Stimulated activated CD4-positive, alpha-beta T cell treated with anti-CD3 and anti-CD28 coated beads, Interleukin-4, amount 100 ng/mL, for 1 hour (primary cell): ENCODE data around the gene IGFLR1.

Source experiments
- DNase-seq: peaks from one replicate; pipeline ENCODE4 v3.0.0-alpha.2; 2020

Gene IGFLR1

DNA sequence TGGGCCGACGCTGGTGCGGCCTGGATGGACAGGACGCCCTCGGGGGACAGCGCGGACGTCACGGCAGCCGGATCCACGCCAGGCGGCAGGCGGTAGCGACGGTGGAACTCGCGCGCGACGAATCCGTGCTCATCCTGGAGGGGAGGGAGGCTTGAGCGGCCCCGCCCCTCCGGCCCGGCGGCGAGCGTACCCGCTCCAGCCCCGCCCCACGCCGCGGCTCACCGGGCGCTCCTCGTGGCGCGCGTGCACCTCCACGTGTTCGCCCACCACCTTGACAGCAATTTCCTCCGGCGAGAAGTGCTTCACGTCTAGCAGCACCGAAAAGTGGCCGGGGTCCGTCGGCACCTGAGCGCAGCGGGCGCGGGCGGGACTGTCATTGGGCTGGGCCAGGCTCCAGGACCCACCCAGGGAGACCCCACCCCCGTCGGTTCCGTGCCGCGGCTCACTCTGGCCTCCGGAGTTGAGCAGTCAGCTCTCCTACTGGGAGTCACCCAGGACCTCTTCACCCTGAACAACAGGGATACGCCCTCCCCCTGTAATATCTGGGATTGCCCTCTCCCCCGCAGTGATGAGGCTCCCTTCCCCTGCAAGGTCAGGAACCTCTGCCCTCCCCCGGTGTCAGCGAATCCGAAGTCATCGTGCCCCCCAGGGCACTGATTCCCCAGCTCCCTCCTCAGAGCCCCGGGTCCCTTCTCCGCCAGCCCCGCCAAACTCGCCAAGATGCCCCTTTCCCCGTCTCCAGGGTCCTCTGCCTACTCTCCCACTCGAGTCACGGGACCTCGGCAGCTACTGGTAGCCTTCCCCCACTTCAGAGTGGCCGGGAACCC lies 13.5 kb upstream of the IGFLR1 start:
- DNase-seq, result peak; percentile 63

DNA sequence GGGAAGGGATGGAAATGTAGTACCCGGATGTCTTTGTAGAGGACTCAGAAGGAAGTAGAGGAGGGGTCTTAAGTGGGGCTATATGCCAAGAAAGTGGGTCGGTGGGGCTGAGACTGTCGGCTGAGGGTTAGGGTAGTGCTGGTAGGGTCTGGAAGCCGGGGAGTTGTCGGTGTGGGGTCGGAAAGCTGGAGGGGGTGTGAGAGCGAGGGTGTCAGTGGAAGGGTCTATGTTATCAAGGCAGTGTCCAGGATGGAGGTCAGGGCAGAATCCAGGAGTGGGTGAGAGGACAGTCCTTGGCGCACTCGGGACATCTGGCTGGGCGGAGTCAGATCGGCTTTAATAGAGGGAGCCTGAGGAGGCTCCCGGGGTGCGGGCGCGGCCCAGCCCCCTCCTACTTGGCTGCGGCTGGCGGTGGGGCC lies 12.9 kb upstream of the IGFLR1 start:
- DNase-seq, result no peak

DNA sequence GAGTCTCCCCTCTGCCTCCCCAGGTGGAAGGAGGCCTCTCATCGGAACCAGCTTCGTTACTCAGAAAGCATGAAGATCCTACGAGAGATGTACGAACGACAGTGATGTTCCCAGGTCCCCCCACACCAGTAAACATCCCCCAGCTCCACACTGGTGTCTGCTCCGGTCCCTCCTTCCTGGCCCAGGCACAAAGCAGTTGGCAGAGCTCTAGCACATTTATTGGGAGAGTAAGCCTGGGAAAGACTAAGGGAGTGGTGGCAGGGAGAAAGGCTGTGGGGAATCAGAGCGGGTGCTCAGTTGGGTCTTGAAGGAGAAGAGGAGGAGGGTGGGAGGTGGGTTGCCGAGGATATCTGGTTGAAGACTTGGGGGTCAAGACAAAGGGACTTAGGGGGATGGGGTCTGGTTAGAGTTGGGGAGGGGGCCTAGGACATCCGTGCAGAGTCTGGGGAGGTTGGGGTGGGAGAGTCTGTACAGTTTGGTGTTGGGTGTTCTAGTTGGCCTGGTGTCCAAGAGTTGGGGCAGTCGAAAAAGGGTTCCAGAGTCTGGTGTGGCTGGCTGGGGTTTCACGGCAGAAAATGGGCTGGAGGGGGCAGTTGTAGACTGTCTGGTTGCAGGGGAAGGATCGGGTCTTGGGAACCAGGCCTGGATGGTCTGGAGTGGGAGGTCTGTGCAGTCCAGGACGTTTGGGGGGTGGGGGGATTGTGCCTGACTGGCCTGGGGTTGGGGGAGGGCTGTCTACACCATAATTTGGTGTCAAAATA lies 12.3 kb upstream of the IGFLR1 start:
- DNase-seq, result no peak

DNA sequence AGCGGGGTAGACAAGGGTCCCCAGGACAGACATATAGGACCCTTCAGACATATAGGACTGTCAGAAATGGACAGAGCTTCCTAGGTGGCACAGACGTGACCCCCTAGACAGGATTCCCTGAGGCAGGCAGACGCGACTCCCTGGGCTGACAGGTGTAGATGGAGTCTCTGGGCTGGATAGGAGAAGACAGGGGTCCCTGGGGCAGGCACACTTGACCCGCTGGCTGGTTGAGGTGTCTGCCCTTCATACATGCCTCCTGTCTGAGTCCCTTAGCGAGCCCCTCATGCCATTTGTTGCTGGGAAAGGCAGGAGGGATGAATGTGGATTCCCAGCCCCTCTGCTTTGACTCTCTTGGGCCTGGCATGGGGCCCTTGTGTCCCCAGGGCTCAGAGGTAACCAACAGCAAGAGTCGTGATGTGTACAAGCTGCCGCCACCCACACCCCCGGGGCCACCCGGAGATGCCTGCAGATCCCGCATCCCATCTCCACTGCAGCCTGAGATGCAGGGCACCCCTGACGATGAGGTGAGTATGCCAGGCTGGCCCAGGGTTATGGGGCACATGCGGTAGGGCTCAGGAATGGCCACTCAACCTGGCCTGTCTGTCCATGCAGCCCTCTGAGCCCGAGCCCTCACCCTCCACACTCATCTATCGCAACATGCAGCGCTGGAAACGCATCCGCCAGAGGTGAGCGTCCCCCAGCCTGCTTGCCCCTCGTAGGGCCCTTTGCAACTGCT lies 11.6 kb upstream of the IGFLR1 start:
- no peak for DNase-seq

DNA sequence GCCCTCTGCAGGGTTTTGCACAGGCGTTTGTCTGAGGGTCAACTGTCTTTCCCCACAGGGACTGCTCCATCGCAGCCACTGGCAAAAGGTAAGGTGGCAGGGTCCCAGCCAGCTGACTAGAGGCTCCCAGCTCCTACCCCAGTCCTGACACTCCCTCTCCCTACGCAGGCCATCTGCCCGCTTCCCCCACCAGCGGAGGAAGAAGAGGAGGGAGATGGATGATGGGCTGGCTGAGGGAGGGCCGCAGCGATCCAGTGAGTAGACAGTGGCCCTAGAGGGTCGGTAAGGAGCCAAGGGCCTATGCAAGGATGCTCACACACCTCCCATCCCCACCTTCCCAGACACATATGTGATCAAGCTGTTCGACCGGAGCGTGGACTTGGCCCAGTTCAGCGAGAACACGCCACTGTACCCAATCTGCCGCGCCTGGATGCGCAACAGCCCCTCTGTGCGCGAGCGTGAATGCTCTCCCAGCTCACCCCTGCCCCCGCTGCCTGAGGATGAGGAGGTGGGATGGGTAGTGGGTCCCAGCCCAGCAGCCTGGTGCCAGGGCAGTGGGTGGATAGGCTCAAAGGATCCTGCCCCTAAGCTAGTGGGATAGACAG lies 10.6 kb upstream of the IGFLR1 start:
- no peak for DNase-seq

DNA sequence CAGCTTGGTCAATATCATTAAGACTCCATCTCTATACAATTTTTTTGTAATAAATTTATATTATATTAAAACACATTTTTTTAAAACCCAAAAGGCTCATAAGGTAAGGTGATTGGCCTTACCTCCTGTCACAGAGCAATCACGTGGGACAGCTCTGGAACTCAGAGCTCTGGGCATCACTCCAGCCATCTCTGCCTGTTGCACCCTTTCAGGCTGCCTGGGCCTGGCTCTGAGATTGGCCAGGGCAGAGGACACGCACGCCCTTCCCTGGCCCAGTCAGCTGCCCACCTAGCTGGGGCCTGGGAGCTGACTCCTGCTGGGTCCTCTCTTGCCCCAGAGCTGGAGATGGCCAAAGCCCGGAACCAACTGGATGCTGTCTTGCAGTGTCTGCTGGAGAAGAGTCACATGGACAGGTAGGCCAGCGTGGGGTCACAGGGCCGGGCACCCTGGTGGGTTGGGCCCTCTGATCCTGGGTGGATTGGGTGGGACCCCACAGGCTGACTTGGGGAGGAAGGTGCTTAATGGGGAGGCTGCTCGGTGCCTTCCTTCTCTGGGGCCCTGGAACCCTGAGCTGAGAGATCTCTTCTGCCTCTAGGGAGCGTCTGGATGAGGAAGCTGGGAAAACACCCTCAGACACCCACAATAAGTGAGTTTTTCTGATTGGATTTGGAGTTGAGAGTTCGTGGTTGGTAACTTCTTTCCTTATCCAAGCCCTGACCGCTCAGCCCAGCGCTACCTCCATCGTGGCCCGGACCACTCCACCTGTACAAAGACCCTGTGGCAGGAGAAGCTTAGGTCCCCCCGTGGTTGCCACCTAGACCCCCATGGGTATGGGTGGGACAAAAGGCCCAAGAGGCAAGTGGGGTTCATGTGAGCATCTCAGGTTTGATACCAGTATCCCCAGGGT lies 9.8 kb upstream of the IGFLR1 start:
- DNase-seq, result no peak

DNA sequence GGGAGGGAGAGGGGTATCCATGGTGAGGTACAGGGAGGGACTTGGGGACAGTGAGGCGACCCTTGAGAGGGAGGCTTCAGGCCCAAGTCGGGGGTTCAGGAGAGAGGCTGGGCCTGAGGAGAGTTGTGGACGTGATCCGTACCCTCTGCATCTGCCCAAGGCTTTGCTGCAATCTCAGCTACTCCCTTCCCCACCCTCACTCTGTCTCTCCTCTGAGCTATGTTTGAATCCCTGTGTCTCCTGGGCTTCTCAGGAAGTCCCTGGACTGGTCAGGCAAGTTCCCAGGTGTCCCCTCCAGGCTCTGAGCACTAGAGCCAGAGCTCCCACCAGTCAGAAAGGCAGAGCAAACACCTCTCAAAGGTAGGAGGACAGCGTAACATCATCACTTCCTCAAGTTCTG lies 7.9 kb upstream of the IGFLR1 start:
- DNase-seq, result no peak

DNA sequence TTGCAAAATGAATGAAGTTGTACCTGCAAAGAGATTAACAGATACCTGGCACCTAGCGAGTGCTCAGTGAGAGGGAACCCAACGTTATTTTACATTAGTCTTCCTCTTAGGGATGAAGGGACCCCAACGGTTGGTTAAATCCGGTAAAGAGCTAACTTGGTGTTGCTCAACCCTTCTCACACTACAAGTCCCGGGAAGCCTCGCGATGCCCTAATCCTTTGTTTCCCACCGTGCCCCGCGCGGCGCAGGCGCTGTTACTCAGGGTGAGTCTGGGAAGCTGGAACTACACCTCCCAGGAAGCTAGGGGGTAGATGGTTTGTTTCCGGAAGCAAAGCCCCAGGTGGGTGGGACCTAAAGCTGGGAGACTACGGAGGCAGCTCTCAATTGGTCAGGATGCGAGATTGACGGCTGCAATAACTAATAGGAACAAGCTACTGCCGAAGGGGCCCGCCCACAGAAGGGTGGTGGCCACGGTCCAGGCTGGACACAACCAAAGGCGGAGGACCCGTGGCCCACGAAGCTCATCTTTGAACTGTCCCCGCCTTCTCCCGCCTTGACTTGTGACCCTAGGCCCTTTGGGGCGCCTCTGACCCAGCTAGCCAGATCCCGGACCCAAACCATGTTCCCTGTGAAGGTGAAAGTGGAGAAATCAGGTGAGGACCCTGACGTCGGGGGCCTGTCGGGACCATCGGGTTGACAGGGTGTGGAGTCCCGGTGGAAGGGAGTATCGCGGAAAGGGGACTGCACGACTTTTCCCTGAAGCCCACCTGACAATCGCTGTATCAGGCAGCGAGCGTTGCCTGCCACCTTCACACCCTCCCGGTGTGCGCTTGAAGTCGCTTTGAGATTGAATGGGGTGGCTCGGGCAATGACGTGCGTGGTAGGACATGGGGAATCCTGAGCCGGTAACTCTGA lies 6.1 kb upstream of the IGFLR1 start, which contains the start of gene LIN37:
LIN37 (plus strand) TSS at position 471 of the 915 bp plus-strand sequence; CDS start at position 620, 149 bp downstream.
- DNase-seq, result peak; percentile 98

DNA sequence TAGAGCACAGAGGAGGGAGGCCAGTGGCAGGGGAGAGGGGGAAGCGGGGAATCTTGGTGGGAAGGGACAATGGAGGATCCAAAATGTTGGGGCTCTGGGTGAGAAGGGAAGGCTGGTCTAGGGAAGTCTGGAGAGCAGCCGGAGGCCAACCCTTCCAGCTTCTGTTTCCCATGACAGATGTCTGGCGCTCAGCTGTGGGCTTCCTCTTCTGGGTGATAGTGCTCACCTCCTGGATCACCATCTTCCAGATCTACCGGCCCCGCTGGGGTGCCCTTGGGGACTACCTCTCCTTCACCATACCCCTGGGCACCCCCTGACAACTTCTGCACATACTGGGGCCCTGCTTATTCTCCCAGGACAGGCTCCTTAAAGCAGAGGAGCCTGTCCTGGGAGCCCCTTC lies 4.3 kb upstream of the IGFLR1 start:
- no peak for DNase-seq

DNA sequence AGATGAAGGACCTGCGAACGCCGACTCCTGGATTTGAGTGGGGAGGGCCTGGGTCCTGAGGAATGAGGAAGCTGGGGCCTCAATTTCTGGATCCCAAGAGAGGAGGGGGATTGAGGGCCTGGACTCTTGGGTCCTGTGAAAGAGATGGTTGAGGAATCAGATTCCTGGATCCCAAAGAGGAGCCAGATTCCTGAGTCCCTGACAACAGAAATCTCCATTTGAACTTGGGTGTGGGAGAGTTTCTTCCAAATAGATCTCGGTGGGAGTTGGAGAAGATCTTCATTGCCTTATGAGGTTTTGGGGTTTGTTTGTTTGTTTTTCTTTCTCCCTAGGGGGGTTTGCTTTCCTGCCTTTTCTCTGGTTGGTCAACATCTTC lies 3.8 kb upstream of the IGFLR1 start:
- no peak for DNase-seq

DNA sequence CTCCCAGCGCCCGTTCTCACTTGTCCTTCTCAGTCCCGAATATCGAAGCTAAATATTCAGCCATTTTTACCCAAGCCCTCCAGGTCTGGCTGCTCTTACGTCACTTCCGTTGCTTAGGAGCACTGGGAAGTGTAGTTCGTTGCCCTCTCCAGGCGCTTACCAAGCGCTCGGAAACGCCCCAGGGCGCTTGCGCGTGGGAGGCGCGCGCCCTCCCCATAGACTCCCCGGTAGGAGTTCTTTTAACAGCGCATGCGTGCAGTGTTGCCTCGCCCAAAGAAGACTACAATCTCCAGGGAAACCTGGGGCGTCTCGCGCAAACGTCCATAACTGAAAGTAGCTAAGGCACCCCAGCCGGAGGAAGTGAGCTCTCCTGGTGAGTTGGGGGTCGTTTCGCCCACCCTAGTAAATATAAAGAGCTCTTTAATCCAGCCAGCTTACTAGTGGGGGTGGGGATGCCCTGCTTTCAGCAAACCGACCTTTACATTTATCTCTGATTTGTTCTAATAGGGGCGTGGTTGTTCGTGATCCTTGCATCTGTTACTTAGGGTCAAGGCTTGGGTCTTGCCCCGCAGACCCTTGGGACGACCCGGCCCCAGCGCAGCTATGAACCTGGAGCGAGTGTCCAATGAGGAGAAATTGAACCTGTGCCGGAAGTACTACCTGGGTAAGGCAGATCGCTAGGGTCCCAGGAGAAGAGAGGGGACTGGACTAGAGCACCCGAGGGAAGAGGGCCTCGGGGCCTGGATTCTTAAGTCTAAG lies 3.3 kb upstream of the IGFLR1 start, which contains the start of the genes PSENEN and U2AF1L4:
PSENEN (plus strand) TSS at position 324 of the 759 bp plus-strand sequence; CDS start at position 604, 280 bp downstream.
U2AF1L4 (minus strand) TSS at position 91 of the 759 bp plus-strand sequence; CDS start at position 64, 27 bp downstream.
- peak; percentile 92 for DNase-seq

DNA sequence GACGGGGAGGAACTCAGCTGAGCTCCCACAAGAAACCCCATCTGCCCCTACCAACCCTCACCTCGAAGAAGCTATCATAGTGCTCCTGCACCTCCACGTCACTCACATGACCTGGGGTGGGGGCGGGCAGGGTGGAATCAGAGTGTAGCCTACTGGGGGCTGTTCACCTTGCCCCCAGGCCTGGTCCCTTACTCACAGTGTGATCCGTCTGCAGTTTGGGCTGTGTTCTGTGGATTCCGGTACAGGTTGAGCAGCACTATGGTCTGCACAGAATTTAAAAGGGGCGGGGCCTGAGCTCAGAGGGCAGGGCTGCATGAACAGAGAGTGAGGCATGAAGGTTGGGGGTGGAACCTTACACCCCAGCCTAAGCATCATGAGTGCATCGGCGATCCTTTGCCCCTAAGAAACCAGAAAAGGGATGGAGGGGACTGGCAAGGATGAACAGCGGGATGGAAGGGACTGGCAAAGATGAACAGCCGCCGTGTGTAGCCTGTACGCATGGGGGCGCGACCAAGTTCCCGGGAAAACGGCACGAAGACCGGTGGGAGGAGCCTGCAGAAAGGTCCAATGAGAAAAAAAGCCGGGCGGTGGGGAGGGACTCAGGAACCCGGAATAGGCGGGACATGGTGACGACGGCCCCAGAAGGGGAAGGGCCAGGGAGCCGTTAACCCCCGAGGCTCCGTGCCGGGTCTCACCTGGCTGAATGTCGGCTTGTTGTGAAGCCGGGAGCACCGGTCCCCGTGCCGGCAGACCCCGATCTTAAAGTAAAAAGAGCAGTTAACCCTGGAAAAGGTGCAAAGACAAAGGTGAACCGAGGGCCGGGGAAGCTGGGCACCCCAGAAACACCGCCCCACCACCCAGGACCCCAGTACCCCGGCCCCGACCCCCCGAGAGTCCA lies 2.4 kb upstream of the IGFLR1 start:
- DNase-seq, result peak; percentile 89

DNA sequence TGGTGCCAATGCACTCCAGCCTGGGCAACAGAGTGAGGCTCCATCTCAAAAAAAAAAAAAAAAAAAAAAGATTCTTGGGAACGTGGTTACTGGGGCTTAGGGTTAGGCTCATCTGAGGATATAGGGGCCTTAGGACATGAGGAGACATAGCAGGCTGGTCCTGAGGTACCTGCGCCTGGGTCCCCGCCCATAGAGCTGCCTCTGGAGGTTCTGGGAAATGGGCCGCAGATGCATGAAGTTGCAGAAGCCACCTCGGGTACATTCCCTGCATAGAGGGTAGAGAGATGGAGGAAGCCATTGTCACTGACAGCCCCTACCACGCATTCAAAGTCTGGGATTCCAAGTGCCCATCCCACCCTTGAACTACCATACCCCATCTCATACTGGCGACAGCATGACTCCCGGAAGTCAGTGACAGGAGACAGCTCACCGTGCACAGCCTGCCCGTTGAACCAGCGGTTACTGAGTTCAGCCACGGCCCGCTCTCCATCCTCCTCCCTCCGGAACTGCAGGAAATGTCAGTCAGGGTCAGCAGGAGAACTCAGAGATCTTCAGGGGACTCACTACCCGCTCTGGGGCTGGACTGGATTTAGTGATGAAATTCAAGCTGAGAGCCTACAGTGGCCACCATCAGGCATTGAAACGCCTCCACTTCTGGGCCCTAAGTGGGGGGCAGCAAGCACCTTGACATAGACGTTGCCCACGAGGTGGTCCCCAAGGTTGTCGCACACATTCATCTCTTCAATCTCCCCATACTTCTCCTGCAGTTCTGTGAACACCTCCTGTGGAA lies 1.6 kb upstream of the IGFLR1 start:
- DNase-seq, result no peak

DNA sequence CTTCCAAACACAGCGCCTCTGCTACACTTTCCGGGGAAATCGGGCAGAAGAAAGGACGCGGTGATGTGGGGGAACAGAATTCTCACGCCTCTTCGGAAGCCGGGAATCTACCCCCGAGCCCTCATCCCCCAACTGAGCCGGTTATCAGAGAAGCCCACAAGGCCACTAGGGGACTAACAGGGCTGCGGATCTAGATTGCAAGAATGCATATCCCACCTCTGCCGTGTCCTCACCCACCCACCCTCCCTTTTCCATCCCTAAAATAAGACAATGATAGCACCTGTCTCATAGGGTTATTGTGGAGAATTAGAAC lies 1.1 kb downstream of the IGFLR1 start:
- DNase-seq, result no peak

DNA sequence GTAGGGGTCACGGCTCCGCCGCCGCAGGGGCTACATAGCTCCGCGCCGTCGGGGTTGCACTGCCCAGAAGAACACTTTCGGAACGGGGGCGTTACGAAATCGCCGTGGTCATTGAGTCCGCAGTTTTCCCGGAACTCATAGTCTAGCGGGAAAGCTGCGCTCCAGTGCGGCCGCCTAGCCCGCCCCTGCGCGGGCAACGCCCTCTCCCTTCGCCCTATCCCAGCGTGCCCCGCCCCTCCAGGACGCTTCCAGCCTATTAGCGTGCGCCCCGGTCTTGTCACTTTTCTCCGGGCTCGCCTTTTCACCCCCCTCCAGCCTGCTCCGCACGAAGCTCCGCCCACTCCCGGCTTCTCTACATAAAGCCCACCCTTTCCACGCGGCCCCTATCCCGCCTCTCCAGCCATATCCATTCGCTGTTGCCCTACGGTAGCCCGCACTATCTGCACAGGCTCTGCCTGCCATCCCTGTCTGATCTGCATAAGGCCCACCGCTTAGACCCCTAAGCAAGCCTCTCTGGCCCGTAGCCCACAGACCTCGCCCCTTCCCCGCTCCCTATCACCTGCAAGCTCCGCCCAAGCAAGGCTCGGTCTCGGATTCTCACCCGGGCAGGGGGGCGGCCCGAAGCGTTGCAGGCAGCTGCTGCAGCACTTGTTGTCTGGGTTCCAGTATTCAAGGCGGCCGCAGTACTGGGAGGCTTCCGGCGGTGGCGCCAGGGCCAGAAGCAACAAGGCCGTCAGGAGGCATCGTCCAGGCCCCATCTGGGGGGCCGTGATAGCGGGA lies 1.6 kb downstream of the IGFLR1 start:
- peak; percentile 95 for DNase-seq

DNA sequence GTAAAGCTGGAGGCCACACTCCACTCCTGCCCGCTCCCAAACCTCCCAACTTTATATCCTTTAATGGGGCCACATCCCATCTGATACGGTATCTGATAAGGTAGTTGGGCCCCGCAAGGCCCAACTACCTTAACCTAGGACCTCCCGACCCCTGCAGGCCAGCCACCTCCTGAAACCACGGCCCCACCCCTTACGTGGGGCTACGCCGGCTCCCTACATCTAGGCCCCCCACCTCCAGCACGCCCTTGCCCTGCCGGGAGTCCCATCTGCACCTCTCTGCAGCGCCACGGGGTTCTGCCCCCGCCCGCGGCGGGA lies 2.2 kb downstream of the IGFLR1 start:
- DNase-seq, result no peak
